Smooth muscle cell of the pulmonary artery (primary cell): ENCODE results near the gene SH3PXD2A. TPM values are rescaled to one million over a fixed set of nuclear protein-coding genes. Genes with fewer than 3 reads are reported as not detected.

Experiments used
- total RNA-seq: library from RNA; depleted of rRNA; stranded (reverse); fragments of >200 nt; gene quantifications from 2 replicates; pipeline ENCODE4 v1.2.3, GENCODE V29; 2014

SH3PXD2A gene, protein sequence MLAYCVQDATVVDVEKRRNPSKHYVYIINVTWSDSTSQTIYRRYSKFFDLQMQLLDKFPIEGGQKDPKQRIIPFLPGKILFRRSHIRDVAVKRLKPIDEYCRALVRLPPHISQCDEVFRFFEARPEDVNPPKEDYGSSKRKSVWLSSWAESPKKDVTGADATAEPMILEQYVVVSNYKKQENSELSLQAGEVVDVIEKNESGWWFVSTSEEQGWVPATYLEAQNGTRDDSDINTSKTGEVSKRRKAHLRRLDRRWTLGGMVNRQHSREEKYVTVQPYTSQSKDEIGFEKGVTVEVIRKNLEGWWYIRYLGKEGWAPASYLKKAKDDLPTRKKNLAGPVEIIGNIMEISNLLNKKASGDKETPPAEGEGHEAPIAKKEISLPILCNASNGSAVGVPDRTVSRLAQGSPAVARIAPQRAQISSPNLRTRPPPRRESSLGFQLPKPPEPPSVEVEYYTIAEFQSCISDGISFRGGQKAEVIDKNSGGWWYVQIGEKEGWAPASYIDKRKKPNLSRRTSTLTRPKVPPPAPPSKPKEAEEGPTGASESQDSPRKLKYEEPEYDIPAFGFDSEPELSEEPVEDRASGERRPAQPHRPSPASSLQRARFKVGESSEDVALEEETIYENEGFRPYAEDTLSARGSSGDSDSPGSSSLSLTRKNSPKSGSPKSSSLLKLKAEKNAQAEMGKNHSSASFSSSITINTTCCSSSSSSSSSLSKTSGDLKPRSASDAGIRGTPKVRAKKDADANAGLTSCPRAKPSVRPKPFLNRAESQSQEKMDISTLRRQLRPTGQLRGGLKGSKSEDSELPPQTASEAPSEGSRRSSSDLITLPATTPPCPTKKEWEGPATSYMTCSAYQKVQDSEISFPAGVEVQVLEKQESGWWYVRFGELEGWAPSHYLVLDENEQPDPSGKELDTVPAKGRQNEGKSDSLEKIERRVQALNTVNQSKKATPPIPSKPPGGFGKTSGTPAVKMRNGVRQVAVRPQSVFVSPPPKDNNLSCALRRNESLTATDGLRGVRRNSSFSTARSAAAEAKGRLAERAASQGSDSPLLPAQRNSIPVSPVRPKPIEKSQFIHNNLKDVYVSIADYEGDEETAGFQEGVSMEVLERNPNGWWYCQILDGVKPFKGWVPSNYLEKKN
- 44.1 and 45.5 TPM in 2 replicates for total RNA-seq

DNA sequence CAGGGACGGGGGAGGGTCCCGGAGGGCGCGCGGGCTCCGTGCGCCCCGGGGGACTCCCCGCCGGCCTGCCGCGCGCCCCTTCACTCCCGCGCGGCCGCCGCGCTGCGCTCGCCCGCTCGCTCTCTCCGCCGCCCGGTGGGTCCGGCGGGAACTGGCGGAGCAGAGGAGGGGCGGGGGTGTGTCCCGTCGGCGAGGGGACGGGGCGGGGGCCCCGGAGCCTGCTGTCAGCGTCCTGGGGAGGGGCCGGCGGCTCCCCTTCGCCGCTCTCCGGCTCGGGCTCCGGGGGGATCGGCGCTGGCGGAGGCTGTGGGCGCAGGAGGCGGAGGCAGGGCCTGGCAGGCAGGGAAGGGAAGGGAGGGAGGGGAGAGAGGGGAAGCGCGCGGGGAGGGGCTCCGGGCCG lies at the start of gene SH3PXD2A:
Gene SH3PXD2A, minus strand, starts transcription at position 153 of the 400 bp plus-strand sequence. CDS start 310 bp downstream, outside the sequence.

Other genes with a start within 250 kb of the SH3PXD2A start
- 28.6 and 29.4 TPM in 2 replicates for gene STN1, start 62.6 kb upstream of the SH3PXD2A start, total RNA-seq
- gene SLK, start 111.6 kb upstream of the SH3PXD2A start, total RNA-seq: 37.5 and 40.9 TPM in 2 replicates
- 0.20 and 1.1 TPM in 2 replicates for gene COL17A1, start 230.3 kb upstream of the SH3PXD2A start, total RNA-seq